ENCODE results near the gene TTC12. TPM values are rescaled to one million over a fixed set of nuclear protein-coding genes. Genes with fewer than 3 reads are reported as not detected.

The TTC12 gene
- total and polyA plus RNA-seq, 2 of the 8 experiments (the other 6 are each of a cell fraction or from before 2014, with no cell fraction given): 4.7 to 9.0 TPM

DNA sequence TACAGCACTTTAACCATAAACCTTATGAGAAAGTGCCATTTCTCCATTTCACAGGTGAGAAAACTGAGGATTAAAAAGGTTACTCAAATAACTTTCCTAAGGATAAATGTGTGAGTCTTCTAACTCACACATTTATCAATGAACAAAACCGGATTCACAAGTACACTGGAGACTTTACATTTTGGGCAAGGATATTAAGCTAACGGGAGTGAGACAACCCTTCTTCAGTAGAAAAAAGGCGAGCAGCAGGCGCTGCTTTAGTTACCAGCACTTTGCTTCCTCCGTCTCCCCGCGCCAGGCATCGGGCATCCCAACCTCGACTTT lies 356 bp upstream of the TTC12 start (continued):
- TF ChIP-seq, protein P1, sequence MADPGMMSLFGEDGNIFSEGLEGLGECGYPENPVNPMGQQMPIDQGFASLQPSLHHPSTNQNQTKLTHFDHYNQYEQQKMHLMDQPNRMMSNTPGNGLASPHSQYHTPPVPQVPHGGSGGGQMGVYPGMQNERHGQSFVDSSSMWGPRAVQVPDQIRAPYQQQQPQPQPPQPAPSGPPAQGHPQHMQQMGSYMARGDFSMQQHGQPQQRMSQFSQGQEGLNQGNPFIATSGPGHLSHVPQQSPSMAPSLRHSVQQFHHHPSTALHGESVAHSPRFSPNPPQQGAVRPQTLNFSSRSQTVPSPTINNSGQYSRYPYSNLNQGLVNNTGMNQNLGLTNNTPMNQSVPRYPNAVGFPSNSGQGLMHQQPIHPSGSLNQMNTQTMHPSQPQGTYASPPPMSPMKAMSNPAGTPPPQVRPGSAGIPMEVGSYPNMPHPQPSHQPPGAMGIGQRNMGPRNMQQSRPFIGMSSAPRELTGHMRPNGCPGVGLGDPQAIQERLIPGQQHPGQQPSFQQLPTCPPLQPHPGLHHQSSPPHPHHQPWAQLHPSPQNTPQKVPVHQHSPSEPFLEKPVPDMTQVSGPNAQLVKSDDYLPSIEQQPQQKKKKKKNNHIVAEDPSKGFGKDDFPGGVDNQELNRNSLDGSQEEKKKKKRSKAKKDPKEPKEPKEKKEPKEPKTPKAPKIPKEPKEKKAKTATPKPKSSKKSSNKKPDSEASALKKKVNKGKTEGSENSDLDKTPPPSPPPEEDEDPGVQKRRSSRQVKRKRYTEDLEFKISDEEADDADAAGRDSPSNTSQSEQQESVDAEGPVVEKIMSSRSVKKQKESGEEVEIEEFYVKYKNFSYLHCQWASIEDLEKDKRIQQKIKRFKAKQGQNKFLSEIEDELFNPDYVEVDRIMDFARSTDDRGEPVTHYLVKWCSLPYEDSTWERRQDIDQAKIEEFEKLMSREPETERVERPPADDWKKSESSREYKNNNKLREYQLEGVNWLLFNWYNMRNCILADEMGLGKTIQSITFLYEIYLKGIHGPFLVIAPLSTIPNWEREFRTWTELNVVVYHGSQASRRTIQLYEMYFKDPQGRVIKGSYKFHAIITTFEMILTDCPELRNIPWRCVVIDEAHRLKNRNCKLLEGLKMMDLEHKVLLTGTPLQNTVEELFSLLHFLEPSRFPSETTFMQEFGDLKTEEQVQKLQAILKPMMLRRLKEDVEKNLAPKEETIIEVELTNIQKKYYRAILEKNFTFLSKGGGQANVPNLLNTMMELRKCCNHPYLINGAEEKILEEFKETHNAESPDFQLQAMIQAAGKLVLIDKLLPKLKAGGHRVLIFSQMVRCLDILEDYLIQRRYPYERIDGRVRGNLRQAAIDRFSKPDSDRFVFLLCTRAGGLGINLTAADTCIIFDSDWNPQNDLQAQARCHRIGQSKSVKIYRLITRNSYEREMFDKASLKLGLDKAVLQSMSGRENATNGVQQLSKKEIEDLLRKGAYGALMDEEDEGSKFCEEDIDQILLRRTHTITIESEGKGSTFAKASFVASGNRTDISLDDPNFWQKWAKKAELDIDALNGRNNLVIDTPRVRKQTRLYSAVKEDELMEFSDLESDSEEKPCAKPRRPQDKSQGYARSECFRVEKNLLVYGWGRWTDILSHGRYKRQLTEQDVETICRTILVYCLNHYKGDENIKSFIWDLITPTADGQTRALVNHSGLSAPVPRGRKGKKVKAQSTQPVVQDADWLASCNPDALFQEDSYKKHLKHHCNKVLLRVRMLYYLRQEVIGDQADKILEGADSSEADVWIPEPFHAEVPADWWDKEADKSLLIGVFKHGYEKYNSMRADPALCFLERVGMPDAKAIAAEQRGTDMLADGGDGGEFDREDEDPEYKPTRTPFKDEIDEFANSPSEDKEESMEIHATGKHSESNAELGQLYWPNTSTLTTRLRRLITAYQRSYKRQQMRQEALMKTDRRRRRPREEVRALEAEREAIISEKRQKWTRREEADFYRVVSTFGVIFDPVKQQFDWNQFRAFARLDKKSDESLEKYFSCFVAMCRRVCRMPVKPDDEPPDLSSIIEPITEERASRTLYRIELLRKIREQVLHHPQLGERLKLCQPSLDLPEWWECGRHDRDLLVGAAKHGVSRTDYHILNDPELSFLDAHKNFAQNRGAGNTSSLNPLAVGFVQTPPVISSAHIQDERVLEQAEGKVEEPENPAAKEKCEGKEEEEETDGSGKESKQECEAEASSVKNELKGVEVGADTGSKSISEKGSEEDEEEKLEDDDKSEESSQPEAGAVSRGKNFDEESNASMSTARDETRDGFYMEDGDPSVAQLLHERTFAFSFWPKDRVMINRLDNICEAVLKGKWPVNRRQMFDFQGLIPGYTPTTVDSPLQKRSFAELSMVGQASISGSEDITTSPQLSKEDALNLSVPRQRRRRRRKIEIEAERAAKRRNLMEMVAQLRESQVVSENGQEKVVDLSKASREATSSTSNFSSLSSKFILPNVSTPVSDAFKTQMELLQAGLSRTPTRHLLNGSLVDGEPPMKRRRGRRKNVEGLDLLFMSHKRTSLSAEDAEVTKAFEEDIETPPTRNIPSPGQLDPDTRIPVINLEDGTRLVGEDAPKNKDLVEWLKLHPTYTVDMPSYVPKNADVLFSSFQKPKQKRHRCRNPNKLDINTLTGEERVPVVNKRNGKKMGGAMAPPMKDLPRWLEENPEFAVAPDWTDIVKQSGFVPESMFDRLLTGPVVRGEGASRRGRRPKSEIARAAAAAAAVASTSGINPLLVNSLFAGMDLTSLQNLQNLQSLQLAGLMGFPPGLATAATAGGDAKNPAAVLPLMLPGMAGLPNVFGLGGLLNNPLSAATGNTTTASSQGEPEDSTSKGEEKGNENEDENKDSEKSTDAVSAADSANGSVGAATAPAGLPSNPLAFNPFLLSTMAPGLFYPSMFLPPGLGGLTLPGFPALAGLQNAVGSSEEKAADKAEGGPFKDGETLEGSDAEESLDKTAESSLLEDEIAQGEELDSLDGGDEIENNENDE (IDR thresholded peaks at IDR 0.05; ENCODE audit: insufficient replicate concordance, low read length): no peak
- peak; percentile 41; the same call in 1 of the 2 replicates for TF ChIP-seq KDM1A (IDR thresholded peaks at IDR 0.05; ENCODE audit: borderline replicate concordance, low read length)
